Prostate gland (tissue), 2 donors: Measurements from ENCODE around the gene BNIP3. TPM values are rescaled to one million over a fixed set of nuclear protein-coding genes. Genes with fewer than 3 reads are reported as not detected.

Source experiments
- DNase-seq: peaks from one replicate; pipeline ENCODE4 v3.0.0-alpha.2; 2019; ENCODE audit warnings: low spot score
- H3K27ac ChIP-seq, 2 donors: fragments of 200-600 bp; sonication (generic); 2 replicates each; pipeline ENCODE4 v1.5.1; 2017 to 2019
- H3K27me3 ChIP-seq: fragments of 200-600 bp; sonication (generic); replicated peaks from 2 replicates; pipeline ENCODE4 v1.5.1; 2019; ENCODE audit not compliant: insufficient read depth
- H3K36me3 ChIP-seq, 2 donors: fragments of 200-600 bp; sonication (generic); 1 replicate in 1 of 2; 2 replicates in 1 of 2; pipeline versions ENCODE4 v1.5.1 to v1.8.1; 2017 to 2019
- H3K4me1 ChIP-seq: fragments of 200-600 bp; sonication (generic); replicated peaks from 2 replicates; pipeline ENCODE4 v1.5.1; 2019
- H3K4me3 ChIP-seq, 2 donors: fragments of 200-600 bp; sonication (generic); 2 replicates each; pipeline ENCODE4 v1.5.1; 2017 to 2019
- H3K9me3 ChIP-seq: fragments of 200-600 bp; sonication (generic); 2 replicates; pipeline ENCODE4 v1.5.1; 2017
- CTCF ChIP-seq, 4 experiments: fragments of 200-600 bp in 2 of 4; fragments of 450-650 bp in 2 of 4; sonication (generic) in 2 of 4; IDR thresholded peaks; 1 replicate in 3 of 4; 2 replicates in 1 of 4; pipeline ENCODE4 v1.5.1; 2016 to 2019; ENCODE audit warnings: antibody characterized with exemption in 4 of 4, mild to moderate bottlenecking in 2 of 4, moderate library complexity in 2 of 4
- POLR2A ChIP-seq: fragments of 450-650 bp; IDR thresholded peaks from one replicate; pipeline ENCODE4 v1.6.1; 2016; ENCODE audit warnings: antibody characterized with exemption, mild to moderate bottlenecking
- POLR2AphosphoS5 ChIP-seq: sonication (generic); formaldehyde crosslinking; IDR thresholded peaks from one replicate; pipeline ENCODE4 v1.6.1; 2017; ENCODE audit warnings: antibody characterized with exemption
- WGBS: methylation state at CpG from one replicate; pipeline ENCODE4 v1.1.5; 2018; 5-methylcytosine and 5-hydroxymethylcytosine counted together
- intact Hi-C: fragments of 100-400 bp; cut with DNase I; formaldehyde crosslinking; loops from one replicate; pipeline ENCODE4 v1.14.2; 2022
- total RNA-seq, 2 donors: library from RNA; depleted of rRNA; stranded (reverse); fragments of >200 nt; gene quantifications; one replicate each; pipeline ENCODE4 v1.1.0, GENCODE V29; 2016

The BNIP3 gene
- total RNA-seq, 2 donors from 2014 or later, result 148 to 325 TPM

GRCh38 chr10:132010483-132010882, 28.8 kb upstream of the BNIP3 start:
- DNase-seq, result no peak
- WGBS, result 97% methylated on average over 2 of the region's 2 CpGs
- H3K27ac ChIP-seq, result no peak overlapping the region
- TF ChIP-seq POLR2A, result no peak
- TF ChIP-seq CTCF (IDR thresholded peaks at IDR 0.05), result no peak
- no peak for TF ChIP-seq POLR2AphosphoS5
- peaks cover 10% of the 10 kb centered on the region for H3K4me1 ChIP-seq
- H3K27me3 ChIP-seq, result no peaks in the 10 kb centered on the region
- H3K4me3 ChIP-seq, result no peak overlapping the region
- no peaks in the 10 kb centered on the region for H3K9me3 ChIP-seq
- intact Hi-C loops, result no loop called here
- H3K36me3 ChIP-seq, result no peaks in the 10 kb centered on the region

- TF ChIP-seq POLR2A (no peak), POLR2AphosphoS5 (no peak), CTCF (IDR thresholded peaks at IDR 0.05) (no peak)
- no peak overlapping the region for H3K27ac ChIP-seq
- DNase-seq, result no peak
- no peaks in the 10 kb centered on the region for H3K27me3 ChIP-seq
- H3K9me3 ChIP-seq, result no peaks in the 10 kb centered on the region
- intact Hi-C loops, result no loop called here
- no peak overlapping the region for H3K4me3 ChIP-seq
- H3K36me3 ChIP-seq, result no peaks in the 10 kb centered on the region
- H3K4me1 ChIP-seq, result peaks cover 10% of the 10 kb centered on the region
- 54% methylated on average over 3 of the region's 3 CpGs for WGBS
Measured at GRCh38 chr10:132009575-132009974, 27.9 kb upstream of the BNIP3 start.

GRCh38 chr10:132007681-132008080, 26.0 kb upstream of the BNIP3 start:
- no peak overlapping the region for H3K4me3 ChIP-seq
- no peaks in the 10 kb centered on the region for H3K27me3 ChIP-seq
- 44% methylated on average over 10 of the region's 10 CpGs for WGBS
- DNase-seq, result peak; percentile 51
- no peaks in the 10 kb centered on the region for H3K36me3 ChIP-seq
- H3K4me1 ChIP-seq, result peaks cover 5% of the 10 kb centered on the region
- H3K9me3 ChIP-seq, result no peaks in the 10 kb centered on the region
- H3K27ac ChIP-seq, result peak overlapping the region; percentile 42 to 67
- TF ChIP-seq CTCF (IDR thresholded peaks at IDR 0.05) (no peak), POLR2A (no peak), POLR2AphosphoS5 (peak; percentile 52)
- intact Hi-C loops, result no loop called here

GRCh38 chr10:132006966-132007365, 25.2 kb upstream of the BNIP3 start:
- intact Hi-C loops, result no loop called here
- Histone ChIP-seq H3K9me3 (no peaks in the 10 kb centered on the region), H3K27me3 (no peaks in the 10 kb centered on the region), H3K27ac (peak overlapping the region in 1 of 2 donors; percentile 67), H3K36me3 (no peaks in the 10 kb centered on the region), H3K4me1 (peaks cover 5% of the 10 kb centered on the region), H3K4me3 (no peak overlapping the region)
- WGBS, result 80% methylated on average over 4 of the region's 4 CpGs
- no peak for TF ChIP-seq POLR2A
- no peak for TF ChIP-seq POLR2AphosphoS5
- no peak for TF ChIP-seq CTCF (IDR thresholded peaks at IDR 0.05)
- no peak for DNase-seq

- no peak overlapping the region for H3K27ac ChIP-seq
- DNase-seq, result no peak
- no peak overlapping the region for H3K4me3 ChIP-seq
- H3K4me1 ChIP-seq, result peaks cover 5% of the 10 kb centered on the region
- TF ChIP-seq CTCF (IDR thresholded peaks at IDR 0.05), result no peak
- TF ChIP-seq POLR2AphosphoS5, result no peak
- TF ChIP-seq POLR2A, result no peak
- WGBS, result 99% methylated on average over 6 of the region's 6 CpGs
- no peaks in the 10 kb centered on the region for H3K36me3 ChIP-seq
- no peaks in the 10 kb centered on the region for H3K9me3 ChIP-seq
- intact Hi-C loops, result no loop called here
- H3K27me3 ChIP-seq, result no peaks in the 10 kb centered on the region
Measured at GRCh38 chr10:132005147-132005546, 23.4 kb upstream of the BNIP3 start.
